Stomach (tissue), 4 donors: Measurements from ENCODE around the gene TJP2.

Experiments
- CTCF ChIP-seq, 7 experiments: fragments of 450-650 bp in 4 of 7; fragments of 200-600 bp in 3 of 7; sonication (generic) in 3 of 7; IDR thresholded peaks; one replicate each; pipeline ENCODE4 v1.5.1; 2016 to 2019; ENCODE audit warnings: antibody characterized with exemption in 7 of 7, control low read depth in 2 of 7, mild to moderate bottlenecking in 1 of 7
- EP300 ChIP-seq: sonication (generic); formaldehyde crosslinking; IDR thresholded peaks from one replicate; pipeline ENCODE4 v1.6.1; 2017; ENCODE audit warnings: antibody characterized with exemption
- POLR2AphosphoS5 ChIP-seq, 3 donors: sonication (generic); formaldehyde crosslinking; IDR thresholded peaks; one replicate each; pipeline ENCODE4 v1.6.1; 2016; ENCODE audit warnings: antibody characterized with exemption in 3 of 3

GRCh38 chr9:69272212-69272611 lies 98.1 kb downstream of the TJP2 start:
- TF ChIP-seq POLR2AphosphoS5 (IDR thresholded peaks at IDR 0.05): no peak
- TF ChIP-seq CTCF (IDR thresholded peaks at IDR 0.05): no peak
- TF ChIP-seq EP300: no peak
